HG03159 (cell line): ENCODE data around the gene ZFC3H1.
"Not testable (repeated sequence)": the region's sequence is repeated elsewhere in the genome, so short reads cannot be mapped to it uniquely, and the experiment has no call there.

Experiments used
- ATAC-seq: cut with Tn5 transposase; IDR thresholded peaks from one replicate; pipeline ENCODE4 v1.9.1; 2021; ENCODE audit warnings: mild to moderate bottlenecking, moderate library complexity; ENCODE audit not compliant: unreplicated experiment

ZFC3H1 gene, protein sequence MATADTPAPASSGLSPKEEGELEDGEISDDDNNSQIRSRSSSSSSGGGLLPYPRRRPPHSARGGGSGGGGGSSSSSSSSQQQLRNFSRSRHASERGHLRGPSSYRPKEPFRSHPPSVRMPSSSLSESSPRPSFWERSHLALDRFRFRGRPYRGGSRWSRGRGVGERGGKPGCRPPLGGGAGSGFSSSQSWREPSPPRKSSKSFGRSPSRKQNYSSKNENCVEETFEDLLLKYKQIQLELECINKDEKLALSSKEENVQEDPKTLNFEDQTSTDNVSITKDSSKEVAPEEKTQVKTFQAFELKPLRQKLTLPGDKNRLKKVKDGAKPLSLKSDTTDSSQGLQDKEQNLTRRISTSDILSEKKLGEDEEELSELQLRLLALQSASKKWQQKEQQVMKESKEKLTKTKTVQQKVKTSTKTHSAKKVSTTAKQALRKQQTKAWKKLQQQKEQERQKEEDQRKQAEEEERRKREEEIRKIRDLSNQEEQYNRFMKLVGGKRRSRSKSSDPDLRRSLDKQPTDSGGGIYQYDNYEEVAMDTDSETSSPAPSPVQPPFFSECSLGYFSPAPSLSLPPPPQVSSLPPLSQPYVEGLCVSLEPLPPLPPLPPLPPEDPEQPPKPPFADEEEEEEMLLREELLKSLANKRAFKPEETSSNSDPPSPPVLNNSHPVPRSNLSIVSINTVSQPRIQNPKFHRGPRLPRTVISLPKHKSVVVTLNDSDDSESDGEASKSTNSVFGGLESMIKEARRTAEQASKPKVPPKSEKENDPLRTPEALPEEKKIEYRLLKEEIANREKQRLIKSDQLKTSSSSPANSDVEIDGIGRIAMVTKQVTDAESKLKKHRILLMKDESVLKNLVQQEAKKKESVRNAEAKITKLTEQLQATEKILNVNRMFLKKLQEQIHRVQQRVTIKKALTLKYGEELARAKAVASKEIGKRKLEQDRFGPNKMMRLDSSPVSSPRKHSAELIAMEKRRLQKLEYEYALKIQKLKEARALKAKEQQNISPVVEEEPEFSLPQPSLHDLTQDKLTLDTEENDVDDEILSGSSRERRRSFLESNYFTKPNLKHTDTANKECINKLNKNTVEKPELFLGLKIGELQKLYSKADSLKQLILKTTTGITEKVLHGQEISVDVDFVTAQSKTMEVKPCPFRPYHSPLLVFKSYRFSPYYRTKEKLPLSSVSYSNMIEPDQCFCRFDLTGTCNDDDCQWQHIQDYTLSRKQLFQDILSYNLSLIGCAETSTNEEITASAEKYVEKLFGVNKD (N-terminal part only)

DNA sequence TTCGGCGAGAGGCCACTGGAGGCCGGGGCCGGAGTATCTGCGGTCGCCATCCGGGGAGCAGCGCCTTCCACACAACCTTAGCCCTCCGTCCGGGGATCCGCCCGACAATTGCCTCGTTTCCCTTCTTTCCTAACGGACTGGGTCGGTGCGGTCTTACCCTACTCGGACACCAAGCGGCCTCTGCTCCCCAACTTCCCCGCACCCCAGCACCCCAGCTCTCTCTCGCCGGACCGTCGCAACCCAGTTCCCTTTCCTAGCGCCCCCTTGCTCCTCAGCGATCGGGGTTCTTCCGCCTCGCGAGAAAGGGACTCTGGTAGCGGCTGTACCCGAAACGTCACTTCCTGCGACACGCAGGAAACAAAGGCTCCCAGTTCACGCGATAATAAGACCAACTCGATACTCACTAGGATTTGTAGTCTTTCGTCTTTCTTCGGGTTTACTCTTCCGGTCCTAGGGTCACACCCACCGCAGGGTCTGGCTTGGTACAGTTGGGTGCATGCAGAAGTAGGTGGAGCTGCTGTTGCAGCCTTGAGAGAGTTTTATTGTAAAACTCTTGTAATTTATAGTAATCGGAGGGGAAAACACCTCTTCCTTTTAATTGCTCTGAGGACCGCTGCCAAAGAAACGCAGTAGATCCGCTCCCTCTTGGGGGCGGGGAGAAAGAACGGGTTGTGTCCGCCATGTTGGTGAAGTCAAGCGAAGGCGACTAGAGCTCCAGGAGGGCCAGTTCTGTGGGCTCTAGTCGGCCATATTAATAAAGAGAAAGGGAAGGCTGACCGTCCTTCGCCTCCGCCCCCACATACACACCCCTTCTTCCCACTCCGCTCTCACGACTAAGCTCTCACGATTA is at the start of gene ZFC3H1, which contains the start of gene THAP2:
TSS of gene ZFC3H1 (minus strand) at position 288 of the 850 bp plus-strand sequence. CDS start at position 50, 238 bp downstream.
TSS of gene THAP2 (plus strand) at position 741 of the 850 bp plus-strand sequence. CDS start 209 bp downstream, outside the sequence.
- peak; percentile 88 for ATAC-seq

DNA sequence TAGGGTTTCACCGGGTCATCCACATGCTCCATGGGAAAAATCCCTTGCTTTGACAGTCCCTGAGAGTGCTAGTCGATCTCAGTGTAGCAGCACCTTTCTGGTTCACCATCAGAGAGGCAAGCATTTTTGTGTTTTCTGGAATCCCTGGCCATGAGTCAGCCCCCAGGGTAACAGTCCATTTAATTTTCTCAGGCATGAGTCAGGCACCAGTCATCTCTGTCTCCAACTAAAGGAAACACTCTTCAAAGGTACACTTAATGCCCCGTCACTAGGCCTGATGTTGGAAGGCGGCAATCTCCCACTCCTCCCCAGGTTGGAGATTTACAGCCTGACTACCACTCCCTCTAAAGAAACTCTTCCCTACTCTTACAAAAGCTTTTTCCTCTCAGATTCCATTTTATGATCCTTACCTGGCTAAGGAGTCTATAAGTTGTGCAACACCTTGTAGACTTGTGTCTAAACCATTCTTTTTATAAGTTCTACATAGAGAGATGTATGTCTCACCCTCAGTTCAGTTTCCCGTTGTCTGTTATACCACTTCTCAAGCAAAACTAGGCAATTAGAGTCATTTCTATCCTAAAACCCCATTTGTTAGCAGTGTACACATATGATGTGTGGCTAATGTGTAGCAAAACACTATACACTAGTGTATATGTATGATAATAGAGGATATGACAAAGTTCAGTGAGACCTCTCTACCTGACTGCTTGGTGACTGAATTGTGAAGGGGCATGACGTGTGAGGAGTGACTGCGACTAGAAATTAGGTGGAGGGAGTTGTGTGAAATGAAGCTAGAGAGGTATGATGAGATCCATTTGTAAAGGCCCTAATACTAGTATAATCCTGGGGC is 46.9 kb upstream of the ZFC3H1 start:
- no peak for ATAC-seq

DNA sequence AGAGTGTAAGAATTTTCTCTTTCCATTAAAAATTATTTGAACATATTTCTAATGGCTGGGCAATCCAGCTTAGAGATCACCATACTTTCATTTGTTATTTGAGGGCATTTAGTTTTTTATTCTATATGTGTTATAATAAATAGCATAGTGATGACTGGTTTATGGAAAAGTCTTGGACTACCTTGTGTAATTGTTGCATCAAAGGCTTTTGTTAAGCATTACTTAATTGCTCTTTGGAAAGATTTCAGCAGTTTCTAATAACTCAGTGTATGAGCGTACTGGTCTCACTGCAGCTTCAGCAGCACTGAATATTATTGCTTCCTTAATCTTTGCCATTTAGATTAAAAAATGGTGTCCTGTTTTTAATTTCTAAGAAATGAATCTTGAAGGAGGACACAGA is 45.0 kb upstream of the ZFC3H1 start:
- no peak for ATAC-seq

DNA sequence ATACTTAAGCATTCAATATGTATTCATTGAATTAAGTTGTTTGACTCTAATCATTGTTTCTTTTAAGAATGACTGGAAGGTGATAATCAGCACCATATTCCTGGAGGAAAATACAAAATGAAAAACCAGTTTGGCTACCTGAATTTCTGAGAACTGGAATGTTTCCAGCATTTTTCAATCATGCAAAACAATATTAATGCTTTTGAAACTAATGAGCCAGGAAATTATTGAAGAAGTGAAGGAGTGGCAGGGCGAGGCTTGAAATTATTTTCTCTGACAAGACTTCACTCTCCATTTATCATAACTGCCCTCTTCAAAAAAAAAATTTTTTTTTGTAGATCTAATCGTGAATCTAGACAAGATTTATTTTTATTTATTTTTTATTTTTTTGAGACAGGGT is 41.3 kb upstream of the ZFC3H1 start:
- ATAC-seq, result no peak

DNA sequence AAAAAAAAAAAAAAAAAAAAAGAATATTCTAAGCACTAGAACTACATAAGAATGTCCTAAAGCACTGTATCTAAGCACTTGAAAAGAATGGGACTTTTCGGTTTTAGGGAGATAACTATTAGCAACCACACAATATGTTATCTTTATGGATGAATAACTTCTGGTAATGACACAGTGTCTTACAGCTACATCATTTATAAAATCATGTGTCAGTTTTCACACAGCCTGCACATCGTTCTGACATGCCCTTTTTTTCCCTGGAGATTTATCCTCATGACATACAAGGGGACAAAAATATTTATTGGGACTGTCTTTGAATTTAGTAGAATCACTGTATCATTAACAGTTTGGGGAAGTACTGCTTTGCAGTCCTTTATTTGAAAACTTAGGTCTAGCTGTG is 39.6 kb upstream of the ZFC3H1 start:
- ATAC-seq, result no peak

DNA sequence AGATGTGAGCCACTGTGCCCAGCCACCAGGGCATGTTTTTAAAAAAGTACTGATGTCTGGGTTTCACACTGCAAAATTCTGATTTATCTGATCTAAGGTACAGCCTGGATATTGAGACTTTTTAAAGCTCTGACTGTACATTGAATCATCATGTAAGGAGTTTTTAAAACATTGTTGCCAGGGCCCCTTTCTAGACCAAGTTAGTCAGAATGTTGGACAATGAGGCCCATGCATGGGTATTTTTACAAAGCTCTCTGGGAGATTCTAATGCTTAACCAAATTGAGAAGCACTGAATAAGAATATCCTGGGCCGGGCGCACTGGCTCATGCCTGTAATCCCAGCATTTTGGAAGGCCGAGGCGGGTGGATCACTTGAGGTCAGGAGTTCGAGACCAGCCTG is 38.9 kb upstream of the ZFC3H1 start:
- no peak for ATAC-seq

DNA sequence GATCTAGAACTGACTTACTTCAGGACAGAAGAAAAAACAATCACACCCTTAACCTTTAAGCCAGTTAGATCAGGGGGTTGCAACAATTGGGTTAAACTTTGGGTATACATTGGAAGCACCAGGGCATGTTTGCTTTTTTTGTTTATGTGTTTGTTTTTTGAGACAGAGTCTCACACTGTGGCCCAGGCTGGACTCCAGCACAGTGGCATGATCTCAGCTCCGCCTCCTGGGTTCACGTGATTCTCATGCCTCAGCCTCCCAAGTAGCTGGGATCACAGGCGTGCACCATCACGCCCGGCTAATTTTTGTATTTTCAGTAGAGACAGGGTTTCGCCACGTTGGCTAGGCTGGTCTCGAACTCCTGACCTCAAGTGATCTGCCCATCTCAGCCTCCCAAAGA is 38.5 kb upstream of the ZFC3H1 start:
- ATAC-seq, result not testable (repeated sequence)

DNA sequence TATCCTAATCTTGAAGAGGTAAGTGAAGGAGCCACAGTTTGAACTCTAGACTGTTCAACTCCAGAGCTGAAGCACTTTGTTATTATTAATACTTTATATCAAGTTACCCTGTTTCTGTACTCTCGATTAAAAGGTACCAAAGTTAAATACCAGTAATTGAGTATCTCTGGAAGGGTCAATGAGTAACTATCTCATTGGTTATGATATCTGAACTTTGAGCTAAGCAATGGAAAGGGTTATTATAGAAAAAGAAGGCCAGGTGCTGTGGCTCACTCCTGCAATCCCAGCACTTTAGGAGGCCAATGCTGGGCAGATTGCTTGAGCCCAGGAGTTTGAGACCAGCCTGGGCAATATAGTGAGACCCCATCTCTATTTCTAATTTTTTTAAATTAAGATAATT is 32.1 kb upstream of the ZFC3H1 start:
- ATAC-seq, result no peak

DNA sequence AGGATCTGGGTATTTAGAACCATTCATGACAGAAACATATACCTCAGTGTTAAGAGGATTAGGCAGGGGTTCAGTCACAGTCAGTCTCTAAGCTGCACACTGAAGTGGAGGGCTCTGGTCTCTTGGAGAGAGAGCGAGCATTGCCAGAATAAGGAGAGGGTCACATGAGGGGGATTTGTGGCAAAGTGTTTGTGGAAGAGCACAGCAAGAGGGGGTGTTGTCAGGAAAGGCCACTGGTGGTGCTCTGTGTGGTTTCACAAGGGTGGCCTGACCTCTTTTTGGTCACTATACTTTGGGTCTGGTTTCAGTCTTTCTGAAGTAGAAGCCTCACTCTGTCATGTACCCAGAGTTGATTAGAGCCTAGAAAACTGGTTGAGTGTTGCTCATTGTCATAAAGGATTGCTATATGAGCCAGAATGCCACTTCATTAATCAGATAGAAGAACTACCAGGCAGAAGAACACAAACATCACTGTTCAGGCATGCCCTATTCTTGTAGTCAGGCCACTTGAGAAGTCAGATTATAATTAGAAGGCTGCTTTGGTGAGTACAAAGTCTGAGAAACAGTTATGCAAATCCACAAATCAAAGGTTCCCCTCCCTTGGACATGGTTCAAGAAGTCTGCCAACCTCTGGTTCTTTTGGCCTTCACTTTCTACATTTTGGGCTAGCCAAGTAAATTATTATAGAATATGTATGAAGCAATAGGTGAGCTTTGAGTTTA is 30.6 kb upstream of the ZFC3H1 start:
- peak; percentile 86 for ATAC-seq

DNA sequence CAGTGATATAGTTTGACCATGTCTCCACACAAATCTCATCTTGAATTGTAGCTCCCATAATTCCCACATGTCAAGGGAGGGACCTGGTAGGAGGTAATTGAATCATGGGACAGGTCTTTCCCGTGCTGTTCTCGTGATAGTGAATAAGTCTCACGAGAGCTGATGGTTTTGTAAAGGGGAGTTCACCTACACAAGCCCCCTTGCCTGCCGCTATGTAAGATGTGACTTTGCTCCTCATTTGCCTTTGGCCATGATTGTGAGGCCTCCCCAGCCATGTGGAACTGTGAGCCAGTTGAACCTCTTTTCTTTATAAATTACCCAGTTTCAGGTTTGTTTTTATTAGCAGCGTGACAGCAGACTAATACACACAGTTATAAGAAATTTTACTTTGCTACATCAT is 30.0 kb upstream of the ZFC3H1 start:
- peak; percentile 9 for ATAC-seq

DNA sequence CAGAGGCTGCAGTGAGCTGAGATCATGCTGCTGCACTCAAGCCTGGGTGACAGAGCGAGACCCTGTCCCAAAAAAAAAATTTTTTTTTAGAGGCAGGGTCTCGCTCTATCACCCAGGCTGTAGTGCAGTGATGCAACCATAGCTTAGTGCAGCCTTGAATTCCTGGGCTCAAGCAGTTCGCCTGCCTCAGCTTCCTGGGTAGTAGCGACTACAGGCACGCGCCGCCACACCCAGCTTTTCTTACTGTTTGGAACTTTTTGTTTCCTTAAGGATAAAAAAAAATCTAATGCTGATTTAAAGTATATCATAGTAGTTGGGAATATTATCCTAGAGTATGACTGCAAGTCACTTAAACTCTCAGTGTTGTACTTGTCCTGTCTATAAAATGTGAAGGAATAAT is 29.5 kb upstream of the ZFC3H1 start:
- ATAC-seq, result no peak

DNA sequence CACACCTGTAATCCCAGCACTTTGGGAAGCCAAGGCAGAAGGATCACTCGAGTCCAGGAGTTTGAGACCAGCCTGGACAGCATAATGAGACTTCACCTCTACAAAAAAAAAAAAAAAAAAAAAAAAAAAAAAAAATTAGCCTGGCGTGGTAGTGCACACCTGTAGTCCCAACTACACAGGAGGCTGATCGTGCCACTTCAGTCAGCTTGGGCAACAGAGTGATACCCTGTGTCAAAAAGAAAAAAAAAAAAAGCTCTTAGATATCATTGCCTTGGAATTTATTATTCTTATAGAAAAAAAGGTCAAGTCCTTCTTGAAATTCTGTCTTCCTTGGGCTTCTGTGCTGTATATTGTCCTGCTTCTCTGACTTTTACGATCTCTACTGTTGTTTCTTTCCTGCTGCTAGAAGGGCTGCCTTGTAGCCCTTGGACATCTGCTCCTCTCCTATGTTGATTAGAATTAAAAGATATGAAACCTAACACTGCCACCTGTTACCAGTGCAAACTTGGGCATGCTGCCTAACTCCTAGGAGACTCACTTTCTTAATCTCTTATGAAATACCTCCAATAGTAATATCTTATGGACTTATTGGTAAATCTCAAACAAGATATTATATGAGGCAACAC is 28.0 kb upstream of the ZFC3H1 start:
- no peak for ATAC-seq

DNA sequence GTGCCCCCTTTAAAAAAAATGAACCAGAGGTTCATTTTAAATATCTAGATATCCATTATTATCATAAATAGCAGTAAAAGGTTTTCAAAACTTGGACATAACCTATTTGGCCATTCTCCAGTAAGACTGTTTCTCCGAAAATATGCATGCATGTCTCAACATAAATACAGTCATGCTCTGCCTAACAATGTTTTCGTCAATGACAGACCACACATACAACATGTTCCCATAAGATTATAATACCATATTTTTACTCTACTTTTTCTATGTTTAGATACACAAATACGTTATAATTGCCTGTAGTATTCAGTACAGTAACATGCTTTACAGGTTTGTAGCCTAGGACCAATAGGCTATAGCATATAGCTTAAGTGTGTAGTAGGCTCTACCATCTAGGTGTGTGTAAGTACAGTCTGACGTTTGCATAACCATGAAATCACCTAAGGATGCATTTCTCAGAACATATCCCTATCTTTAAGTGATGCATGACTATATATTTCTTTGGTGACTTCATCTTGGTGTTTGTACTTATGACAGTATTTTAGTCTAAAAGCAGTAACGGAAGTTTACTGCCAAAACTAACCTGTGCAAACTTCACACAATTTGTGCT is 25.4 kb upstream of the ZFC3H1 start:
- no peak for ATAC-seq

DNA sequence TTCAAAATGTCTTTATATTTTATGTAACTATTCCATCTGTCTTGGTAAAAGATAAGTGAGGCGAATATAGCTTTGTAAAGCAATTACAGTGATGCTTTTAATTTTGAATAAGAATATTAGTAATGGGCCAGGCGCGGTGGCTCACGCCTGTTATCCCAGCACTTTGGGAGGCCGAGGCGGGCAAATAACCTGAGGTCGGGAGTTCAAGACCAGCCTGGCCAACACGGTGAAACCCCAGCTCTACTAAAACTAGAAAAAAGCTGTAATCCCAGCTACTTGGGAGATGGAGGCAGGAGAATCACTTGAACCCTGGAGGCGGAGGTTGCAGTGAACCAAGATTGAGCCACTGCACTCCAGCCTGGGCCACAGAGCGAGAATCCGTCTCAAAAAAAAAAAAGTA is 23.5 kb upstream of the ZFC3H1 start:
- not testable (repeated sequence) for ATAC-seq

DNA sequence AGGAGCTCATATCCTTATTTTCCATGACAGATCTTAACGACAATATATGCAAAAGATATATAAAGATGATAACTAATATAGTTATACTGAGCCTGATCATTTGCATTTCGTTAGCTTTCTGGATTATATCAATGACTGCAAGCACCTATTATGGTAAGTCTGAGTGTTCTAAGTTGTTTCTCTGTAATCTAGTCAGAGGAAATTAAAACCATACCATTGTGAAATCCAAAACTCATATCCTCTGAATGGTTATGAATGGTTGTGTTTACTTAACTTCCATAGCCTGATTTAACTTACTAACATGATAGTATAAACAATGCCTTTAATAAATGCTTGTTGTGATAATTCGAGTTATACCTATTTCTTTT is 23.0 kb upstream of the ZFC3H1 start:
- no peak for ATAC-seq

DNA sequence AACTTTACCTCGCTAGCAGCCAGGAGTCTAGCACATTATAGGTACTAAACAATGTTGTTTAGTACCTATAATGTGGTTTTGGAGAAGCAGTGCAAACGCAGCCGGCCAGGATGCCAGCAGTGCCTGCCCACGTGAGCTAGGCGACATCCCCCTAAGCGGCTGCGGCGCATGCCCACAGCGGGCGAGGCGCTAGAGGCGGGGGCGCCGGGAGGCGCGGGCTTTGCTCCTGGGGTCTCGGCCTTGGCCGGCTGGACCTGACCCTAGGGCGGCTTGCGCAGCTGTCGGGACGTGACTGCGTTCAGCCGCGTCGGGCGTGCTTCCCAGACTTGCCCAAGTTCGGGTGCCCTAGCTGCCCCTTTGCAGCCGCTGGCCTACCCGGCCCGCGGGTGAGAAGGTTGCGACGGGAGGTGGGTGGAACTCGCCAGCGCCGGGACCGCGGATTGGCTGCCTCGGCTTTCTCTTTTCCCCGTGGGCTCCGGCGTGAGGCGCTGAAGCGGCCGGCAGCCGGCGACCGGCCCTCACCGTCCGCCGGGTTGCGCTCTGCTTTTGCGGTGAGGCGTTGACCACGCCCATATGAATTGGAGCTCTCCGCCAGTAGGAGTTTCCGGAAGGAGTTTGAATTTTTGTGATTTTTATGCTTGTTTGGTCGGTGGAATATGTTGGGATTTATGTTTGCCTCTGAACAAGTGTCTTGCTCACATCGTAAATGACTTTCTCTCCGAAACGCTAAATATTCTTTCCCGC is 22.4 kb upstream of the ZFC3H1 start, which contains the start of gene TMEM19:
TSS of gene TMEM19 (plus strand) at position 169 of the 744 bp plus-strand sequence. CDS start 599 bp downstream, outside the sequence.
- ATAC-seq, result peak; percentile 85
